K562 (cell line): ENCODE results near the gene PGBD4. TPM values are rescaled to one million over a fixed set of nuclear protein-coding genes. Genes with fewer than 3 reads are reported as not detected.

Experiments used
- ARID4B ChIP-seq: sonication (generic); formaldehyde crosslinking; IDR thresholded peaks from 2 replicates; pipeline ENCODE4 v1.8.0; 2022; ENCODE audit warnings: mild to moderate bottlenecking, missing genetic modification reagents
- CCNT2 ChIP-seq: IDR thresholded peaks from 2 replicates; pipeline ENCODE4 v1.6.1; 2011; ENCODE audit warnings: borderline replicate concordance, low read depth, mild to moderate bottlenecking, moderate library complexity, mixed read lengths, low read length; ENCODE audit not compliant: insufficient read length; ENCODE audit errors: extremely low read depth
- CTCFL ChIP-seq: IDR thresholded peaks from 2 replicates; pipeline ENCODE4 v1.6.1; 2011; ENCODE audit warnings: borderline replicate concordance, low read depth, mild to moderate bottlenecking, moderate library complexity, low read length; ENCODE audit not compliant: insufficient read depth, poor library complexity, severe bottlenecking
- E2F4 ChIP-seq: sonication (generic); formaldehyde crosslinking; IDR thresholded peaks from 2 replicates; pipeline ENCODE4 v1.8.0; 2022; ENCODE audit warnings: mild to moderate bottlenecking, low read depth, missing genetic modification reagents
- KHSRP ChIP-seq: fragments of 450-650 bp; IDR thresholded peaks from 2 replicates; pipeline ENCODE4 v1.6.1; 2017
- NR2F6 ChIP-seq: fragments of 450-650 bp; formaldehyde crosslinking; IDR thresholded peaks from 2 replicates; pipeline ENCODE4 v1.4.0; 2020; ENCODE audit warnings: mild to moderate bottlenecking
- PTTG1 ChIP-seq: fragments of 450-650 bp; IDR thresholded peaks from 2 replicates; pipeline ENCODE4 v1.6.1; 2016; ENCODE audit warnings: low read depth, mild to moderate bottlenecking, missing genetic modification characterization, missing compliant biosample characterization
- SLC30A9 ChIP-seq: fragments of 250-450 bp; sonication (Bioruptor Pico); IDR thresholded peaks from 2 replicates; pipeline ENCODE4 v1.8.0; 2022; ENCODE audit warnings: mild to moderate bottlenecking, moderate library complexity
- SREBF1 ChIP-seq: fragments of 150-350 bp; IDR thresholded peaks from 2 replicates; pipeline ENCODE4 v1.6.1; 2014; ENCODE audit warnings: antibody characterized with exemption, low read depth, low read length, borderline replicate concordance
- TCF7 ChIP-seq: sonication (generic); IDR thresholded peaks from 2 replicates; pipeline ENCODE4 v1.6.1; 2016; ENCODE audit warnings: antibody characterized with exemption, borderline replicate concordance
- TSHZ1 ChIP-seq: fragments of 250-450 bp; sonication (Bioruptor Pico); IDR thresholded peaks from 2 replicates; pipeline ENCODE4 v1.4.0; 2020; ENCODE audit warnings: mild to moderate bottlenecking, moderate library complexity
- ZBED1 ChIP-seq: IDR thresholded peaks from 2 replicates; pipeline ENCODE4 v1.6.1; 2014
- ZC3H4 ChIP-seq: sonication (generic); formaldehyde crosslinking; IDR thresholded peaks from 2 replicates; pipeline ENCODE4 v1.9.0; 2021; ENCODE audit warnings: missing genetic modification reagents, borderline replicate concordance
- ZFPM2 ChIP-seq: fragments of 250-450 bp; sonication (Bioruptor Pico); IDR thresholded peaks from 2 replicates; pipeline ENCODE4 v1.5.1; 2022; ENCODE audit warnings: mild to moderate bottlenecking
- ZNF143 ChIP-seq: sonication (generic); formaldehyde crosslinking; IDR thresholded peaks from 2 replicates; pipeline ENCODE4 v1.9.0; 2022; ENCODE audit warnings: mild to moderate bottlenecking, missing genetic modification reagents
- ZNF79 ChIP-seq: fragments of 250-450 bp; sonication (Bioruptor Pico); IDR thresholded peaks from 2 replicates; pipeline ENCODE4 v1.4.0; 2020; ENCODE audit warnings: low read depth, mild to moderate bottlenecking, moderate library complexity
- polyA plus RNA-seq, 8 experiments: library from polyadenylated mRNA; depleted of rRNA in 4 of 8; stranded (reverse) in 5 of 8; unstranded in 3 of 8; fragments of >200 nt; fragmentation: Nextera tagmentation in 2 of 8; fragmentation: Illumina TruSeq in 1 of 8; extraction: Ambion mirVana in 2 of 8; extraction: Trizol in 1 of 8; gene quantifications; 2 replicates each; pipeline versions ENCODE4 v1.2.1 to v1.2.3, GENCODE V29; 2011 to 2014; ENCODE audit warnings: inconsistent platforms in 1 of 8, missing spikeins in 1 of 8
- total RNA-seq, 7 experiments: library from RNA; depleted of rRNA in 6 of 7; stranded (reverse); fragments of >200 nt in 6 of 7; fragmentation: Illumina TruSeq in 2 of 7; extraction: Trizol in 2 of 7; gene quantifications; 2 replicates each; pipeline versions ENCODE4 v1.2.1 to v1.2.3, GENCODE V29; 2011 to 2021; ENCODE audit warnings: low replicate concordance in 1 of 7

The PGBD4 gene
- total and polyA plus RNA-seq, 9 of the 15 experiments (the other 6 are each of a cell fraction or from before 2014, with no cell fraction given), result 2.1 to 4.9 (median 2.7) TPM

GRCh38 chr15:34101366-34102174, at the start of gene PGBD4, which contains the start of gene EMC7 (continued):
- TF ChIP-seq ZNF143 (CRISPR knock-in tag) (peak; percentile 56; the same call in 1 of the 2 replicates), SREBF1 (no peak), PTTG1 (tag) (no peak), ARID4B (CRISPR knock-in tag) (peak; percentile 64; the same call in 1 of the 2 replicates), ZBED1 (no peak), E2F4 (CRISPR knock-in tag) (no peak), ZFPM2 (CRISPR knock-in tag) (no peak), TSHZ1 (CRISPR knock-in tag) (no peak), ZNF79 (CRISPR knock-in tag) (no peak), ZC3H4 (CRISPR knock-in tag) (no peak), TCF7 (no peak), CTCFL (no peak), CCNT2 (peak; percentile 59), KHSRP (peak; percentile 85), NR2F6 (CRISPR knock-in tag) (no peak), SLC30A9 (CRISPR knock-in tag) (no peak)
